BJ (cell line): ENCODE data around the gene CBX4. TPM values are rescaled to one million over a fixed set of nuclear protein-coding genes. Genes with fewer than 3 reads are reported as not detected.

Source experiments
- CTCF ChIA-PET: fragments of 350-600 bp; formaldehyde crosslinking; extraction: SDS; loops from one replicate; lab custom pipeline; 2021; ENCODE audit warnings: antibody characterized with exemption, inconsistent platforms; lab: Yijun Ruan, JAX
- POLR2A ChIA-PET: fragments of 300-600 bp; sonication (Branson Sonifier 250); formaldehyde crosslinking; extraction: SDS; loops from one replicate; lab custom pipeline; 2021; ENCODE audit warnings: antibody characterized with exemption; lab: Charles Lee
- DNase-seq: peaks from one replicate; pipeline ENCODE4 v3.0.0-alpha.2; 2011; ENCODE audit warnings: low read depth
- H3K27me3 ChIP-seq: 2 replicates; pipeline ENCODE4 v1.6.0; 2011; ENCODE audit warnings: low read length; ENCODE audit not compliant: control insufficient read depth, insufficient read depth
- H3K36me3 ChIP-seq: 2 replicates; pipeline ENCODE4 v1.5.1; 2011; ENCODE audit warnings: low read length; ENCODE audit not compliant: control insufficient read depth, insufficient read depth
- H3K4me3 ChIP-seq: 2 replicates; pipeline ENCODE4 v1.5.1; 2011; ENCODE audit warnings: low read depth, mild to moderate bottlenecking, control low read depth, low read length
- CTCF ChIP-seq: IDR thresholded peaks from 2 replicates; pipeline ENCODE4 v1.5.1; 2011; ENCODE audit warnings: low read depth, mild to moderate bottlenecking, control low read depth, inconsistent platforms, low read length, moderate library complexity; ENCODE audit not compliant: insufficient read depth
- polyA plus RNA-seq: library from polyadenylated mRNA; depleted of rRNA; stranded (reverse); fragments of >200 nt; gene quantifications from 2 replicates; pipeline ENCODE4 v1.2.3, GENCODE V29; 2011

The CBX4 gene
- polyA plus RNA-seq, 1 experiment: 10.4 TPM

- no peak overlapping the region for H3K4me3 ChIP-seq
- POLR2A ChIA-PET: no interaction called here
- no peak for TF ChIP-seq CTCF
- DNase-seq: no peak
- H3K27me3 ChIP-seq: peaks cover 51% of the 10 kb centered on the region
- CTCF ChIA-PET: interaction anchor here (1.6 to 7.1 kb wide), 2 partner anchors 9 to 16 kb away, joined by 3 to 39 read pairs; no protein-coding TSS in a partner anchor
- no peaks in the 10 kb centered on the region for H3K36me3 ChIP-seq
Observed at GRCh38 chr17:79819085-79819484, 20.2 kb downstream of the CBX4 start.

DNA sequence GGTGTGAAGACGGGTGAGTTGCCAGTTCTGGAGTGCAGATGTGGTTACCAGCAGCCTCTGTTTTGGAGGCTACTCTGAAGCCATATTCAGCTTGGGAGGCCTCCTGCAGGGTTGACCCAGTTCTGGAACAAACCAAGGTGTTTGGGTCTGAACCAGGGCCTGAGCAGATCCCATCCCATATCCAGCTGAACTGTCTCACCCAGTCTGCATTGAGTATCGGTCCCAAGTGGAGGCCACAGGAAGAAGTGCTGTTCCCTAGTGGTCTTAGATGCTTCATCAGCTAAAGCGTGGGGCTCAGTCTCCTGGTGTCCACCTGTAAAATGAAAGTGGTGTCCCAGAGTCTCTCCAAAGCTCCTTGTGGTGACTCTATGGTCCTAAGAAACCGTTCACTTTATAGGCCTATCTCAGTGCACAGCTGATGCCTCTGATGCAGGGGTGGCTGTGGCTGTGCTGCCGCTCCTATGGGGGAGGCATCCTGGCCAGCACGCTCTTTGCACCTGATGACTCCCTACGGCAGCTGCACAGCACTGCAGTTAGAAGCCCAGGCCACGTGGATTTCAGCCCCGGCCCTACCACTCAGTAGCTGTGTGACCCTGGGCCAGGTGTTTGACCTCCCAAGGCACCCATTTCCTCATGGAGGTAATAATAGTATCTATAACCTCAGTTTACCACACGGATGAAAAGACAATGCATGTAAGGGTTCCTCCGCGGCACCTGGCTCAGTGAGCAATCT lies 21.0 kb downstream of the CBX4 start:
- Histone ChIP-seq H3K27me3 (peaks cover 53% of the 10 kb centered on the region), H3K4me3 (no peak overlapping the region), H3K36me3 (no peaks in the 10 kb centered on the region)
- ChIA-PET CTCF (interaction anchor here (1.1 to 7.1 kb wide), 5 partner anchors 10 to 76 kb away, joined by 3 to 39 read pairs (median 3); partner anchors contain the start of genes CBX4 and CBX8), POLR2A (interaction anchor here (0.6 kb wide), 1 partner anchor 9 kb away, joined by 4 read pairs; no protein-coding TSS in a partner anchor)
- DNase-seq: no peak
- no peak for TF ChIP-seq CTCF

GRCh38 chr17:79815836-79816461 lies 23.3 kb downstream of the CBX4 start:
- no peak for TF ChIP-seq CTCF
- POLR2A ChIA-PET: no interaction called here
- Histone ChIP-seq H3K36me3 (no peaks in the 10 kb centered on the region), H3K27me3 (peaks cover 68% of the 10 kb centered on the region), H3K4me3 (no peak overlapping the region)
- CTCF ChIA-PET: interaction anchor here (7.1 kb wide), 1 partner anchor 19 kb away, joined by 39 read pairs; no protein-coding TSS in a partner anchor
- DNase-seq: no peak

DNA sequence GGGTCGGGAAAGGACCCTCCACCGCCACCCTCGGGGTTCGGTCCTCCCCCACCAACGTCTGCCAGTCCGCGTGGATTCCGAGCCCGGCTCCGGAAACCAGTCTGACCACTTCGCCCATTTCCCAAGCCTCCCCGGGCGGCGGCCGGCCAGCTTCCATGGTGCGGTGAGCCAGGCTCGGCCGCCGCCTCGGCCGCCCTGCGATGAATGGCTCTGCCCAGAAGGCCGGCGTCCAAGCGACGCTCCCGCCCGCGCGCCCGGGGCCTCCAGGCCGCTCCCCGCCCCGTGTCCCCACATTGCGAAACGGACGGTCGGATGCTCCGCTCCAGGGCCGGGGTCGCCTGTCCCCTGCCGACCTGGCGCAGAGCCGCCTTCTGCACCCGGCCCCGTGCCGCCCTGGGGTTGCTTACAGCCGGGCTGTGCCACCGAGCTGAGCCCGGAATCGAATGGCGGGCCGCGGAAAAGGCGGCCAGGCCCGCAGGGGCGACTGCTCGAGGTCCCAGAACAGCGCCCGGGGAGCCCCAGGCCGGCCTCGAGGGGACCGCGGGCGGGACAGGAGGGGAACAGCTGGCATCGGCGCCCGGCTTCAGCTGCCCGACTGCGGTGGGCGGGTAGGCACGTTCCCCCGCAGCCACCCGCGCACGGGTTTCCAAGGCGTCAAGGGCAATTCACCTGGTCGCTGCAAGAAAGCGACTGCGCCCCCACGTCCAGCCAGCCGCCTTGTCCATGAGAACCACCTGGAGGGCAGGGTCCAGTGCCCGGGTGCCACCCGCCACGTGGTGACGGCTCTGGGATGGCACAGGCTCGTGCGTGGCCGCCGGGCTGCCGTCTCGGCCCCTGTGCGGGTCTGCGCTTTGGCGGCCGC lies 24.0 kb downstream of the CBX4 start:
- ChIA-PET POLR2A (no interaction called here), CTCF (interaction anchor here (0.9 to 1.0 kb wide), 2 partner anchors 16 to 177 kb away, joined by 3 to 4 read pairs; no protein-coding TSS in a partner anchor)
- Histone ChIP-seq H3K27me3 (peaks cover 68% of the 10 kb centered on the region), H3K36me3 (no peaks in the 10 kb centered on the region), H3K4me3 (no peak overlapping the region)
- no peak for DNase-seq
- no peak for TF ChIP-seq CTCF
